GM20000 (cell line): ENCODE results near the gene EDARADD.

Source experiments
- DNase-seq: peaks from one replicate; pipeline ENCODE4 v3.0.0; 2012; ENCODE audit warnings: low spot score
- TF ChIP-seq, protein P1 (sequence below): IDR thresholded peaks from 2 replicates; pipeline ENCODE4 v1.5.1; 2012; ENCODE audit warnings: mild to moderate bottlenecking, control low read depth; ENCODE audit errors: extremely low read depth, missing control alignments

The EDARADD gene

DNA sequence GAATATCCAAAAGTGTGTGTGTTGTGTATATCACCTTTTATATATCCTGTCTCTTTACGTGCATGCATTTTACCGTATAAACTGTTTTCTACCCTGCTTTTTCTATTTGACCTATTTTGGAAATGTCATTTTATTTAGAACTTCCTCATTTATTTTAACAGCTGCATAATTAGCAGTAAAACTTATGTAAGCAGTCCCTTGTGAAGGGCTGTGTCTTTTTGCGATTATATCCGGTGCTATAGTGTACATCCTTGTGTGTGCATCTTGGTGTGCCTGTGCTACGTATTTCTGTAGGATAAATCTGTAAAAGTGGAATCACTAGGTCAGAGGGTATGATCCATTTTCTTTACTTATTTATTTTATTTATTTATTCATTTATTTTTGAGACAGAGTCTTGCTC, 136.9 kb downstream of the EDARADD start:
- DNase-seq, result no peak
- TF ChIP-seq, protein P1, sequence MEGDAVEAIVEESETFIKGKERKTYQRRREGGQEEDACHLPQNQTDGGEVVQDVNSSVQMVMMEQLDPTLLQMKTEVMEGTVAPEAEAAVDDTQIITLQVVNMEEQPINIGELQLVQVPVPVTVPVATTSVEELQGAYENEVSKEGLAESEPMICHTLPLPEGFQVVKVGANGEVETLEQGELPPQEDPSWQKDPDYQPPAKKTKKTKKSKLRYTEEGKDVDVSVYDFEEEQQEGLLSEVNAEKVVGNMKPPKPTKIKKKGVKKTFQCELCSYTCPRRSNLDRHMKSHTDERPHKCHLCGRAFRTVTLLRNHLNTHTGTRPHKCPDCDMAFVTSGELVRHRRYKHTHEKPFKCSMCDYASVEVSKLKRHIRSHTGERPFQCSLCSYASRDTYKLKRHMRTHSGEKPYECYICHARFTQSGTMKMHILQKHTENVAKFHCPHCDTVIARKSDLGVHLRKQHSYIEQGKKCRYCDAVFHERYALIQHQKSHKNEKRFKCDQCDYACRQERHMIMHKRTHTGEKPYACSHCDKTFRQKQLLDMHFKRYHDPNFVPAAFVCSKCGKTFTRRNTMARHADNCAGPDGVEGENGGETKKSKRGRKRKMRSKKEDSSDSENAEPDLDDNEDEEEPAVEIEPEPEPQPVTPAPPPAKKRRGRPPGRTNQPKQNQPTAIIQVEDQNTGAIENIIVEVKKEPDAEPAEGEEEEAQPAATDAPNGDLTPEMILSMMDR, result no peak

DNA sequence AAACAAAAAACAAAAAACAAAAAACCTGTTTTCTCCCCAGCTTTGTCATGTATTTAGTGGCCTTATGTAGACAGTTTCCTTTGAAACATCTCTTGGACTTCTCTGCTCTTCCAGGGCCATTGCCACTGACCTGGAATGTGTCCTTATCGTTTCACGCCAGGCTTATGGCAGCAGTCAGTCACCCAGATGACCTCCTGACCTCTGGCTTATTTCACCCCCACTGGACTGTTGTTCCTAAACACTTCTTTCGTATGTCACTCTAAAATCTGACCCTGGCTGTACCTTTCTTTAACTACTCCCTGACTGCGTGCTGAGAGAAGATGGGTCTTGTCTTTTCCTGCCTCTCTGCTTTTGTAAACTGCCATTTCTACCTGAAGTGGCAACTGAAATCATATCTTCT, 138.8 kb downstream of the EDARADD start:
- TF ChIP-seq, protein P1, result no peak
- no peak for DNase-seq

DNA sequence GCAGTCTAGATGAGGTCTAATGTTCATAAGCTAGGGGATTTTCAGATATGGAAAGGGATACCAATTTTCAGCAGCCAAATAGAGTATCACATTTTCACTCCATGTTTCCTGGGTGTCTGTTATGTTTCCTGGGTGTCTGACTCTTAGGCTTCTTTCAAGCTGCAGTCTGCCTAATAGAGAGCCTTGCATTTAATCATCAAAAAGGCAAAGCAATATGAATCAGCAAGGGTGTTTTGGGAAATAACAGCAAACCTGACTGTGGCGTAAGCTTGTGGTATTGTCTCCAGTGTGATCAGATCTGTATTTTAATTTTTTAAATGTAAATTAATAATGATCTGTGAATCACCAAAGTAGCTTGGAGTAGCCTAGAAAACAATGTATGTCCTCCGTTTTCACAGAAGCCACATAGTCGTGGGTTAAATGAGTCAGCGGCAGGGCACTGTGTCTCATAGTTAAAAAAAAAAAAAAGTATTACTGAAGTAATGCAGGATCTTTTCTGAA, 140.1 kb downstream of the EDARADD start:
- TF ChIP-seq, protein P1, result no peak
- DNase-seq, result no peak
